MM.1S (cell line): Measurements from ENCODE around the gene GPSM1.

Source experiments
- EZH2 ChIP-seq: fragments of 300-600 bp; sonication (generic); optimal IDR thresholded peaks from 2 replicates; pipeline ENCODE3; 2017; ENCODE audit warnings: low read depth, mild to moderate bottlenecking, antibody characterized with exemption, low read length, mixed read lengths
- EZH2phosphoT487 ChIP-seq: fragments of 300-600 bp; sonication (generic); IDR thresholded peaks from 2 replicates; pipeline ENCODE4 v1.6.1; 2018; ENCODE audit warnings: antibody characterized with exemption, low read length
- TF ChIP-seq, protein P1 (sequence below): fragments of 300-600 bp; sonication (generic); IDR thresholded peaks from 2 replicates; pipeline ENCODE4 v1.5.1; 2016; ENCODE audit warnings: antibody characterized with exemption, low read length, mixed read lengths

DNA sequence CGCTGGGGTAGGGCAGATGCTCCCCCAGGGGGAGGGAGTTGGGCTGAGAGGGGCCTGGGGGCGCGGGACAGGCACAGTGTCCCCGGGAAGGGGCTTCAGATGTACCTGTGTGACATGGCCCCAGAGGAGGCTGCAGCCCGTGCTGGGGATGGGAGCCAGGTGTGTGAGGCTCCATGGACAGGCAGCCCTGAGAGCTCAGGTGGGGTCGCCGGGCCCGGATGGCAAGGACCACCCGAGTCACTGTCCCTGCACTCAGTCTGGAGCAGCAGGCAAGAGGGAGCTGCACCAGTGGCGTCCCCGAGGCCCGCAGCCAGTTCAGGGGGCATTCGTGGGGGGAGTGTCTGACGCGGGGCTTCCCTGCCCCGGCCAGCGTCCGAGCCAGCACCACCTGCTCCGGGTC, 42.4 kb upstream of the GPSM1 start:
- TF ChIP-seq EZH2 = no peak
- TF ChIP-seq, protein P1, sequence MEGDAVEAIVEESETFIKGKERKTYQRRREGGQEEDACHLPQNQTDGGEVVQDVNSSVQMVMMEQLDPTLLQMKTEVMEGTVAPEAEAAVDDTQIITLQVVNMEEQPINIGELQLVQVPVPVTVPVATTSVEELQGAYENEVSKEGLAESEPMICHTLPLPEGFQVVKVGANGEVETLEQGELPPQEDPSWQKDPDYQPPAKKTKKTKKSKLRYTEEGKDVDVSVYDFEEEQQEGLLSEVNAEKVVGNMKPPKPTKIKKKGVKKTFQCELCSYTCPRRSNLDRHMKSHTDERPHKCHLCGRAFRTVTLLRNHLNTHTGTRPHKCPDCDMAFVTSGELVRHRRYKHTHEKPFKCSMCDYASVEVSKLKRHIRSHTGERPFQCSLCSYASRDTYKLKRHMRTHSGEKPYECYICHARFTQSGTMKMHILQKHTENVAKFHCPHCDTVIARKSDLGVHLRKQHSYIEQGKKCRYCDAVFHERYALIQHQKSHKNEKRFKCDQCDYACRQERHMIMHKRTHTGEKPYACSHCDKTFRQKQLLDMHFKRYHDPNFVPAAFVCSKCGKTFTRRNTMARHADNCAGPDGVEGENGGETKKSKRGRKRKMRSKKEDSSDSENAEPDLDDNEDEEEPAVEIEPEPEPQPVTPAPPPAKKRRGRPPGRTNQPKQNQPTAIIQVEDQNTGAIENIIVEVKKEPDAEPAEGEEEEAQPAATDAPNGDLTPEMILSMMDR = no peak
- TF ChIP-seq EZH2phosphoT487 = no peak
